Esophagus muscularis mucosa (tissue), 3 donors: ENCODE measurements around the gene SLC35G3.

Source experiments
- POLR2A ChIP-seq: fragments of 450-650 bp; IDR thresholded peaks from one replicate; pipeline ENCODE4 v1.6.1; 2017; ENCODE audit warnings: antibody characterized with exemption, moderate library complexity, mild to moderate bottlenecking, low read depth
- POLR2AphosphoS5 ChIP-seq, 2 donors: sonication (generic); formaldehyde crosslinking; IDR thresholded peaks; one replicate each; pipeline ENCODE4 v1.6.1; 2017; ENCODE audit warnings: antibody characterized with exemption in 2 of 2
- TF ChIP-seq, protein P1 (sequence below), 3 experiments: fragments of 200-600 bp in 2 of 3; fragments of 450-650 bp in 1 of 3; sonication (generic) in 2 of 3; IDR thresholded peaks; one replicate each; pipeline ENCODE4 v1.5.1; 2017 to 2019; ENCODE audit warnings: antibody characterized with exemption in 3 of 3, mild to moderate bottlenecking in 2 of 3, moderate library complexity in 1 of 3

DNA sequence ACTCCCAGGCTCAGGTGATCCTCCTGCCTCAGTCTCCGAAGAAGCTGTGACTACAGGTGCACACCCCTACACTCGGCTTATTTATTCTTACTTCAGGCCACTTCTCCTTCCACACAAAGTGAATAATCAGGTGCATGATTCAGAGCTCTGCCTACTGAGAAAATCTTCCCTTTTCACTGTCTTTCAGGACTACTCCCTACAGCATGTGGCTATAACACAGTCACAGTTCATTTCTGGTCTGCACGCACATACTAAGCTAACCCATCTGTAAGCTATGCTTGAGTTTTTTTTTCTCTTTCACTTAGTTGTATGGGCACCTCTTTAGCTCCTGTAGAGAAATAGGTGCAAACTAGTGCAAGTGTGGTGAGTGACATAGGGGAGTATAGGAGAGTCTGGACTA, 41.1 kb upstream of the SLC35G3 start:
- TF ChIP-seq, protein P1, sequence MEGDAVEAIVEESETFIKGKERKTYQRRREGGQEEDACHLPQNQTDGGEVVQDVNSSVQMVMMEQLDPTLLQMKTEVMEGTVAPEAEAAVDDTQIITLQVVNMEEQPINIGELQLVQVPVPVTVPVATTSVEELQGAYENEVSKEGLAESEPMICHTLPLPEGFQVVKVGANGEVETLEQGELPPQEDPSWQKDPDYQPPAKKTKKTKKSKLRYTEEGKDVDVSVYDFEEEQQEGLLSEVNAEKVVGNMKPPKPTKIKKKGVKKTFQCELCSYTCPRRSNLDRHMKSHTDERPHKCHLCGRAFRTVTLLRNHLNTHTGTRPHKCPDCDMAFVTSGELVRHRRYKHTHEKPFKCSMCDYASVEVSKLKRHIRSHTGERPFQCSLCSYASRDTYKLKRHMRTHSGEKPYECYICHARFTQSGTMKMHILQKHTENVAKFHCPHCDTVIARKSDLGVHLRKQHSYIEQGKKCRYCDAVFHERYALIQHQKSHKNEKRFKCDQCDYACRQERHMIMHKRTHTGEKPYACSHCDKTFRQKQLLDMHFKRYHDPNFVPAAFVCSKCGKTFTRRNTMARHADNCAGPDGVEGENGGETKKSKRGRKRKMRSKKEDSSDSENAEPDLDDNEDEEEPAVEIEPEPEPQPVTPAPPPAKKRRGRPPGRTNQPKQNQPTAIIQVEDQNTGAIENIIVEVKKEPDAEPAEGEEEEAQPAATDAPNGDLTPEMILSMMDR (IDR thresholded peaks at IDR 0.05), result no peak
- TF ChIP-seq POLR2A (no peak), POLR2AphosphoS5 (IDR thresholded peaks at IDR 0.05) (no peak)
